ENCODE data around the gene ABCC3. TPM values are rescaled to one million over a fixed set of nuclear protein-coding genes. Genes with fewer than 3 reads are reported as not detected.

ABCC3 gene
- total RNA-seq, 1 donor = 39.3 TPM

GRCh38 chr17:50619489-50619888, 15.2 kb upstream of the ABCC3 start:
- no peak overlapping the region for H3K4me3 ChIP-seq (ENCODE audit: low read depth, low read length)
- DNase-seq (ENCODE audit: low read depth) = no peak
- no peak for TF ChIP-seq CTCF (IDR thresholded peaks at IDR 0.05; ENCODE audit: insufficient read depth, low read depth, low read length)

GRCh38 chr17:50620237-50620636, 14.4 kb upstream of the ABCC3 start:
- TF ChIP-seq CTCF (IDR thresholded peaks at IDR 0.05; ENCODE audit: insufficient read depth, low read depth, low read length) = no peak
- DNase-seq (ENCODE audit: low read depth) = no peak
- H3K4me3 ChIP-seq (ENCODE audit: low read depth, low read length) = no peak overlapping the region

GRCh38 chr17:50620858-50621257, 13.8 kb upstream of the ABCC3 start:
- TF ChIP-seq CTCF (IDR thresholded peaks at IDR 0.05; ENCODE audit: insufficient read depth, low read depth, low read length) = no peak
- H3K4me3 ChIP-seq (ENCODE audit: low read depth, low read length) = no peak overlapping the region
- DNase-seq (ENCODE audit: low read depth) = no peak

GRCh38 chr17:50621574-50622031, 13.1 kb upstream of the ABCC3 start:
- no peak for TF ChIP-seq CTCF (IDR thresholded peaks at IDR 0.05; ENCODE audit: insufficient read depth, low read depth, low read length)
- no peak overlapping the region for H3K4me3 ChIP-seq (ENCODE audit: low read depth, low read length)
- no peak for DNase-seq (ENCODE audit: low read depth)

- DNase-seq (ENCODE audit: low read depth) = no peak
- TF ChIP-seq CTCF (IDR thresholded peaks at IDR 0.05; ENCODE audit: insufficient read depth, low read depth, low read length) = no peak
- H3K4me3 ChIP-seq (ENCODE audit: low read depth, low read length) = no peak overlapping the region
Observed at GRCh38 chr17:50624321-50624934, 10.3 kb upstream of the ABCC3 start.

GRCh38 chr17:50625032-50625871, 9.4 kb upstream of the ABCC3 start:
- H3K4me3 ChIP-seq (ENCODE audit: low read depth, low read length) = no peak overlapping the region
- no peak for TF ChIP-seq CTCF (IDR thresholded peaks at IDR 0.05; ENCODE audit: insufficient read depth, low read depth, low read length)
- DNase-seq (ENCODE audit: low read depth) = no peak

Measured in fibroblast of villous mesenchyme (primary cell).